Germinal center (tissue), 1 donor: ENCODE data around the gene CA10.

Source experiments
- DNase-seq: peaks from one replicate; pipeline ENCODE4 v3.0.0; 2012; ENCODE audit warnings: mixed read lengths, low spot score

Gene CA10

GRCh38 chr17:52158450-52159042 is at the start of gene CA10:
Gene CA10, minus strand, starts transcription at chr17:52158714.
- no peak for DNase-seq

GRCh38 chr17:52207796-52208195 is 49.3 kb upstream of the CA10 start:
- DNase-seq = no peak

GRCh38 chr17:52202520-52203080 is 44.1 kb upstream of the CA10 start:
- no peak for DNase-seq

GRCh38 chr17:52201767-52202519 is 43.4 kb upstream of the CA10 start:
- DNase-seq = no peak

- no peak for DNase-seq
Observed at GRCh38 chr17:52191491-52191890, 33.0 kb upstream of the CA10 start.

- DNase-seq = no peak
Observed at GRCh38 chr17:52181782-52182181, 23.3 kb upstream of the CA10 start.

- DNase-seq = no peak
Observed at GRCh38 chr17:52178012-52178411, 19.5 kb upstream of the CA10 start.

GRCh38 chr17:52170963-52171572 is 12.6 kb upstream of the CA10 start:
- DNase-seq = no peak

GRCh38 chr17:52160136-52160567 is 1.6 kb upstream of the CA10 start:
- no peak for DNase-seq

- no peak for DNase-seq
Observed at GRCh38 chr17:52159246-52160135, 977 bp upstream of the CA10 start.

GRCh38 chr17:52157603-52158449 is 688 bp downstream of the CA10 start:
- DNase-seq = no peak

GRCh38 chr17:52156576-52157570 is 1.6 kb downstream of the CA10 start:
- DNase-seq = no peak

GRCh38 chr17:52155301-52155700 is 3.2 kb downstream of the CA10 start:
- DNase-seq = no peak

GRCh38 chr17:52154466-52154865 is 4.0 kb downstream of the CA10 start:
- DNase-seq = no peak

- DNase-seq = no peak
Observed at GRCh38 chr17:52150935-52151334, 7.6 kb downstream of the CA10 start.

GRCh38 chr17:52149626-52150025 is 8.9 kb downstream of the CA10 start:
- DNase-seq = no peak

- DNase-seq = no peak
Observed at GRCh38 chr17:52148969-52149351, 9.6 kb downstream of the CA10 start.

- no peak for DNase-seq
Observed at GRCh38 chr17:52148288-52148968, 10.1 kb downstream of the CA10 start.

GRCh38 chr17:52147872-52148271 is 10.6 kb downstream of the CA10 start:
- DNase-seq = no peak
